ENCODE results near the gene MRPL20. TPM values are rescaled to one million over a fixed set of nuclear protein-coding genes. Genes with fewer than 3 reads are reported as not detected.

MRPL20 gene
- total and polyA plus RNA-seq, 10 donors: 67.4 to 168 (median 101) TPM

Other genes with a start within 250 kb of the MRPL20 start
- under 1 TPM in 2 of 7 donors, not detected in 5; 0.17 to 0.34 TPM for gene TTLL10, start 233.4 kb downstream of the MRPL20 start, total RNA-seq
- under 1 TPM in 2 of 3 donors, not detected in 1; 0.02 to 0.03 TPM for gene TTLL10, start 233.4 kb downstream of the MRPL20 start, polyA plus RNA-seq
- gene TNFRSF18, start 200.7 kb downstream of the MRPL20 start, total RNA-seq: 1 to 10 TPM; 5.2 to 9.9 (median 7.5) TPM
- gene TNFRSF18, start 200.7 kb downstream of the MRPL20 start, polyA plus RNA-seq: 10 to 100 TPM in 1 of 3 donors, 1 to 10 TPM in 2; 7.2 to 16.3 (median 9.3) TPM
- 10 to 100 TPM in 5 of 7 donors, 1 to 10 TPM in 2; 6.6 to 18.9 (median 12.5) TPM for gene TNFRSF4, start 193.1 kb downstream of the MRPL20 start, total RNA-seq
- gene TNFRSF4, start 193.1 kb downstream of the MRPL20 start, polyA plus RNA-seq: 10 to 100 TPM; 14.7 to 23.4 (median 14.7) TPM
- 100 to 1,000 TPM in 4 of 7 donors, 10 to 100 TPM in 3; 87.2 to 145 (median 114) TPM for gene SDF4, start 175.3 kb downstream of the MRPL20 start, total RNA-seq
- 10 to 100 TPM; 39.1 to 84.2 (median 49.4) TPM for gene SDF4, start 175.3 kb downstream of the MRPL20 start, polyA plus RNA-seq
- gene B3GALT6, start 175.1 kb downstream of the MRPL20 start, total RNA-seq: 10 to 100 TPM; 13.2 to 25.1 (median 19.3) TPM
- 10 to 100 TPM in 2 of 3 donors, 1 to 10 TPM in 1; 7.9 to 16.6 (median 12.1) TPM for gene B3GALT6, start 175.1 kb downstream of the MRPL20 start, polyA plus RNA-seq
- gene C1QTNF12, start 160.6 kb downstream of the MRPL20 start, total RNA-seq: 1 to 10 TPM in 3 of 7 donors, under 1 TPM in 1, not detected in 3; 0.87 to 3.6 (median 1.8) TPM
- 1 to 10 TPM; 1.3 to 5.5 (median 1.4) TPM for gene C1QTNF12, start 160.6 kb downstream of the MRPL20 start, polyA plus RNA-seq
- 10 to 100 TPM; 39.1 to 69.7 (median 56.5) TPM for gene UBE2J2, start 133.4 kb downstream of the MRPL20 start, total RNA-seq
- 10 to 100 TPM; 39.2 to 66.9 (median 54.0) TPM for gene UBE2J2, start 133.4 kb downstream of the MRPL20 start, polyA plus RNA-seq
- gene SCNN1D, start 126.9 kb downstream of the MRPL20 start, total RNA-seq: 10 to 100 TPM in 1 of 7 donors, 1 to 10 TPM in 6; 2.5 to 10.5 (median 3.4) TPM
- 10 to 100 TPM in 2 of 3 donors, 1 to 10 TPM in 1; 3.7 to 16.9 (median 11.9) TPM for gene SCNN1D, start 126.9 kb downstream of the MRPL20 start, polyA plus RNA-seq
- 10 to 100 TPM; 33.0 to 62.3 (median 41.7) TPM for gene ACAP3, start 99.4 kb downstream of the MRPL20 start, total RNA-seq
- gene ACAP3, start 99.4 kb downstream of the MRPL20 start, polyA plus RNA-seq: 10 to 100 TPM; 12.6 to 89.7 (median 32.6) TPM
- 10 to 100 TPM; 11.4 to 22.9 (median 13.9) TPM for gene PUSL1, start 98.7 kb downstream of the MRPL20 start, total RNA-seq
- 10 to 100 TPM in 2 of 3 donors, 1 to 10 TPM in 1; 9.8 to 17.8 (median 10.5) TPM for gene PUSL1, start 98.7 kb downstream of the MRPL20 start, polyA plus RNA-seq
- gene INTS11, start 82.6 kb downstream of the MRPL20 start, total RNA-seq: 100 to 1,000 TPM in 4 of 7 donors, 10 to 100 TPM in 3; 89.2 to 114 (median 100) TPM
- 100 to 1,000 TPM; 106 to 203 (median 202) TPM for gene INTS11, start 82.6 kb downstream of the MRPL20 start, polyA plus RNA-seq
- gene CPTP, start 82.5 kb downstream of the MRPL20 start, total RNA-seq: 10 to 100 TPM; 16.9 to 42.1 (median 29.1) TPM
- gene CPTP, start 82.5 kb downstream of the MRPL20 start, polyA plus RNA-seq: 10 to 100 TPM in 2 of 3 donors, 1 to 10 TPM in 1; 7.5 to 24.9 (median 10.4) TPM
- 1 to 10 TPM in 6 of 7 donors, under 1 TPM in 1; 0.77 to 5.9 (median 3.0) TPM for gene TAS1R3, start 76.0 kb downstream of the MRPL20 start, total RNA-seq
- 1 to 10 TPM in 1 of 3 donors, under 1 TPM in 2; 0.23 to 1.6 (median 0.37) TPM for gene TAS1R3, start 76.0 kb downstream of the MRPL20 start, polyA plus RNA-seq
- gene DVL1, start 57.9 kb downstream of the MRPL20 start, total RNA-seq: 10 to 100 TPM; 34.4 to 59.1 (median 40.1) TPM
- 10 to 100 TPM; 18.1 to 57.3 (median 27.7) TPM for gene DVL1, start 57.9 kb downstream of the MRPL20 start, polyA plus RNA-seq
- 10 to 100 TPM; 25.9 to 71.7 (median 49.3) TPM for gene MXRA8, start 48.7 kb downstream of the MRPL20 start, total RNA-seq
- gene MXRA8, start 48.7 kb downstream of the MRPL20 start, polyA plus RNA-seq: 10 to 100 TPM; 37.9 to 57.5 (median 44.8) TPM
- gene AURKAIP1, start 32.1 kb downstream of the MRPL20 start, total RNA-seq: 10 to 100 TPM; 61.3 to 85.1 (median 71.7) TPM
- 100 to 1,000 TPM; 149 to 174 (median 151) TPM for gene AURKAIP1, start 32.1 kb downstream of the MRPL20 start, polyA plus RNA-seq
- 100 to 1,000 TPM; 167 to 299 (median 208) TPM for gene CCNL2, start 8.0 kb downstream of the MRPL20 start, total RNA-seq
- 100 to 1,000 TPM; 111 to 230 (median 199) TPM for gene CCNL2, start 8.0 kb downstream of the MRPL20 start, polyA plus RNA-seq
- 1 to 10 TPM in 5 of 7 donors, under 1 TPM in 2; 0.43 to 2.7 (median 1.2) TPM for gene ANKRD65, start 14.0 kb upstream of the MRPL20 start, total RNA-seq
- gene ANKRD65, start 14.0 kb upstream of the MRPL20 start, polyA plus RNA-seq: 1 to 10 TPM; 2.3 to 4.3 (median 3.0) TPM
- 10 to 100 TPM in 6 of 7 donors, 1 to 10 TPM in 1; 3.9 to 18.0 (median 13.1) TPM for gene VWA1, start 28.4 kb upstream of the MRPL20 start, total RNA-seq
- gene VWA1, start 28.4 kb upstream of the MRPL20 start, polyA plus RNA-seq: 10 to 100 TPM in 2 of 3 donors, 1 to 10 TPM in 1; 4.1 to 12.7 (median 11.0) TPM
- 1 to 10 TPM in 2 of 7 donors, under 1 TPM in 3, not detected in 2; 0.25 to 3.9 (median 0.57) TPM for gene ATAD3C, start 42.4 kb upstream of the MRPL20 start, total RNA-seq
- gene ATAD3C, start 42.4 kb upstream of the MRPL20 start, polyA plus RNA-seq: under 1 TPM; 0.55 to 0.85 (median 0.83) TPM
- gene ATAD3B, start 64.5 kb upstream of the MRPL20 start, total RNA-seq: 10 to 100 TPM; 11.5 to 39.8 (median 23.7) TPM
- gene ATAD3B, start 64.5 kb upstream of the MRPL20 start, polyA plus RNA-seq: 10 to 100 TPM; 21.7 to 62.3 (median 45.8) TPM
- gene ATAD3A, start 104.9 kb upstream of the MRPL20 start, total RNA-seq: 10 to 100 TPM; 11.3 to 25.7 (median 17.8) TPM
- 10 to 100 TPM; 13.4 to 29.0 (median 14.3) TPM for gene ATAD3A, start 104.9 kb upstream of the MRPL20 start, polyA plus RNA-seq
- gene TMEM240, start 133.3 kb upstream of the MRPL20 start, total RNA-seq: 1 to 10 TPM in 6 of 7 donors, not detected in 1; 2.3 to 5.3 (median 2.7) TPM
- gene TMEM240, start 133.3 kb upstream of the MRPL20 start, polyA plus RNA-seq: 1 to 10 TPM in 2 of 3 donors, under 1 TPM in 1; 0.39 to 2.2 (median 1.5) TPM
- gene SSU72, start 167.6 kb upstream of the MRPL20 start, total RNA-seq: 100 to 1,000 TPM in 5 of 7 donors, 10 to 100 TPM in 2; 86.7 to 168 (median 111) TPM
- 100 to 1,000 TPM in 1 of 3 donors, 10 to 100 TPM in 2; 89.2 to 121 (median 90.4) TPM for gene SSU72, start 167.6 kb upstream of the MRPL20 start, polyA plus RNA-seq
- gene FNDC10, start 192.8 kb upstream of the MRPL20 start, total RNA-seq: 1 to 10 TPM; 2.2 to 8.8 (median 5.6) TPM
- gene FNDC10, start 192.8 kb upstream of the MRPL20 start, polyA plus RNA-seq: 1 to 10 TPM; 2.2 to 4.4 (median 3.4) TPM
- gene MIB2, start 208.2 kb upstream of the MRPL20 start, total RNA-seq: 10 to 100 TPM; 46.2 to 76.5 (median 72.0) TPM
- 100 to 1,000 TPM in 1 of 3 donors, 10 to 100 TPM in 2; 49.6 to 165 (median 74.1) TPM for gene MIB2, start 208.2 kb upstream of the MRPL20 start, polyA plus RNA-seq
- gene MMP23B, start 224.9 kb upstream of the MRPL20 start, total RNA-seq: 1 to 10 TPM; 1.4 to 7.3 (median 5.8) TPM
- gene MMP23B, start 224.9 kb upstream of the MRPL20 start, polyA plus RNA-seq: 1 to 10 TPM; 4.2 to 9.3 (median 6.3) TPM

Data from spleen (tissue), 10 donors.